OCI-LY3 (cell line): ENCODE data around the gene ZNF831.

Experiments used
- EZH2phosphoT487 ChIP-seq: fragments of 200-600 bp; shearing (Covaris generic); IDR thresholded peaks from 2 replicates; pipeline ENCODE4 v1.6.1; 2018; ENCODE audit warnings: antibody characterized with exemption, mixed run types, low read depth
- TF ChIP-seq, protein P1 (sequence below): fragments of 200-600, 300-600 bp; sonication (generic); IDR thresholded peaks from 2 replicates; pipeline ENCODE4 v1.5.1; 2014; ENCODE audit warnings: antibody characterized with exemption, low read length, low read depth

DNA sequence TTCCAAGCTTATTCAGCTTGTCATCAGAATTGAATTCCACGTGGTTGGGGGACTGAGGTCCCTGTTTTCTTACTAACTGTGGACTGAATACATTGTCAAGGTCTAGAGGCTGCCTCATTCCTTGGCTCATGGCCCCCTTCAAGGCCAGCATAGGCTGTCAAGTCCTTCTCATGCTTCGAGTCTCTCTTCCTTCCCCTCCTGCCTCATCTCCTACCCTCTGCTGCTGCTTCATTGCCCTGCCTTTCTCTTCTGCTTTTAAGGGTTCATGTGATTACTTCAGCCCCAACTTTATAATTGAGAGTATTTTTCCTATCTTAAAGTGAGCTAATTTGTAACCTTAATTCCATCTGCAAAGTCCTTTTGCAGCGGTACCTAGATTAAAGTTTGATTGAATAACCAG is 27.6 kb upstream of the ZNF831 start:
- TF ChIP-seq, protein P1, sequence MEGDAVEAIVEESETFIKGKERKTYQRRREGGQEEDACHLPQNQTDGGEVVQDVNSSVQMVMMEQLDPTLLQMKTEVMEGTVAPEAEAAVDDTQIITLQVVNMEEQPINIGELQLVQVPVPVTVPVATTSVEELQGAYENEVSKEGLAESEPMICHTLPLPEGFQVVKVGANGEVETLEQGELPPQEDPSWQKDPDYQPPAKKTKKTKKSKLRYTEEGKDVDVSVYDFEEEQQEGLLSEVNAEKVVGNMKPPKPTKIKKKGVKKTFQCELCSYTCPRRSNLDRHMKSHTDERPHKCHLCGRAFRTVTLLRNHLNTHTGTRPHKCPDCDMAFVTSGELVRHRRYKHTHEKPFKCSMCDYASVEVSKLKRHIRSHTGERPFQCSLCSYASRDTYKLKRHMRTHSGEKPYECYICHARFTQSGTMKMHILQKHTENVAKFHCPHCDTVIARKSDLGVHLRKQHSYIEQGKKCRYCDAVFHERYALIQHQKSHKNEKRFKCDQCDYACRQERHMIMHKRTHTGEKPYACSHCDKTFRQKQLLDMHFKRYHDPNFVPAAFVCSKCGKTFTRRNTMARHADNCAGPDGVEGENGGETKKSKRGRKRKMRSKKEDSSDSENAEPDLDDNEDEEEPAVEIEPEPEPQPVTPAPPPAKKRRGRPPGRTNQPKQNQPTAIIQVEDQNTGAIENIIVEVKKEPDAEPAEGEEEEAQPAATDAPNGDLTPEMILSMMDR: no peak
- no peak for TF ChIP-seq EZH2phosphoT487
